ENCODE data around the gene VGF. TPM values are rescaled to one million over a fixed set of nuclear protein-coding genes. Genes with fewer than 3 reads are reported as not detected.
"Not testable (repeated sequence)": the region's sequence is repeated elsewhere in the genome, so short reads cannot be mapped to it uniquely, and the experiment has no call there.

The VGF gene
- total RNA-seq, 1 experiment from 2014 or later = 11.2 TPM

DNA sequence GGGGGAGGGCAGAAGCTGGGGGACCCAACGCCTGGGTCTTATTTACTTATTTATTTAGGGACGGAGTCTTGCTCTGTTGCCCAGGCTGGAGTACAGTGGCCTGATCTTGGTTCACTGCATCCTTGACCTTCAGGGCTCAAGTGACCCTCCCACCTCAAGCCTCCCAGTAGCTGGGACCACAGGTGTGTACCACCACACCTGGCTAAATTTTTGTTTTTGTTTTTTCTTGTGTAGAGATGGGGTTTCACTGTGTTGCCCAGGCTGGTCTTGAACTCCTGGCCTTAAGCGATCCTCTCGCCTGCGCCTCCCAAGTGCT lies 37.2 kb upstream of the VGF start:
- CTCF ChIA-PET = interaction anchor here (0.8 to 3.5 kb wide), 3 partner anchors 10 to 80 kb away, joined by 3 to 22 read pairs (median 3); no protein-coding TSS in a partner anchor
- TF ChIP-seq CTCF (IDR thresholded peaks at IDR 0.05; ENCODE audit: unreplicated experiment) = no peak
- Mint-ChIP-seq H3K36me3 (ENCODE audit: insufficient read depth, unreplicated experiment) (peaks cover 9% of the 10 kb centered on the region), H3K27ac (ENCODE audit: low read depth, unreplicated experiment) (no peak overlapping the region), H3K27me3 (ENCODE audit: insufficient read depth, unreplicated experiment) (peaks cover 12% of the 10 kb centered on the region), H3K4me1 (ENCODE audit: insufficient read depth, unreplicated experiment) (no peaks in the 10 kb centered on the region), H3K9me3 (ENCODE audit: unreplicated experiment) (no peaks in the 10 kb centered on the region), H3K4me3 (ENCODE audit: unreplicated experiment) (no peak overlapping the region)
- intact Hi-C loops (cut with micrococcal nuclease) = no loop called here
- BruUV-seq (replicated peaks) = no TSS peak
- POLR2A ChIA-PET = no interaction called here
- no peak for DNase-seq (ENCODE audit: unreplicated experiment)

GRCh38 chr7:101201695-101202602 lies 36.6 kb upstream of the VGF start:
- Mint-ChIP-seq H3K4me3 (ENCODE audit: unreplicated experiment) (no peak overlapping the region), H3K36me3 (ENCODE audit: insufficient read depth, unreplicated experiment) (peaks cover 6% of the 10 kb centered on the region), H3K4me1 (ENCODE audit: insufficient read depth, unreplicated experiment) (no peaks in the 10 kb centered on the region), H3K9me3 (ENCODE audit: unreplicated experiment) (no peaks in the 10 kb centered on the region), H3K27ac (ENCODE audit: low read depth, unreplicated experiment) (no peak overlapping the region), H3K27me3 (ENCODE audit: insufficient read depth, unreplicated experiment) (peaks cover 12% of the 10 kb centered on the region)
- ChIA-PET POLR2A (no interaction called here), CTCF (interaction anchor here (0.7 to 3.5 kb wide), 5 partner anchors 10 to 81 kb away, joined by 3 to 22 read pairs (median 3); no protein-coding TSS in a partner anchor)
- no peak for DNase-seq (ENCODE audit: unreplicated experiment)
- intact Hi-C loops (cut with micrococcal nuclease) = no loop called here
- no TSS peak for BruUV-seq (replicated peaks)
- TF ChIP-seq CTCF (IDR thresholded peaks at IDR 0.05; ENCODE audit: unreplicated experiment) = no peak

GRCh38 chr7:101200862-101201599 lies 35.7 kb upstream of the VGF start, which contains the start of gene MOGAT3:
Gene MOGAT3 (minus strand): TSS chr7:101201036. CDS start chr7:101200854, 182 bp downstream.
- no peaks in the 10 kb centered on the region for H3K9me3 Mint-ChIP-seq (ENCODE audit: unreplicated experiment)
- intact Hi-C loops (cut with micrococcal nuclease) = no loop called here
- H3K36me3 Mint-ChIP-seq (ENCODE audit: insufficient read depth, unreplicated experiment) = no peaks in the 10 kb centered on the region
- H3K27me3 Mint-ChIP-seq (ENCODE audit: insufficient read depth, unreplicated experiment) = peaks cover 12% of the 10 kb centered on the region
- no peak within 1 kb of the TSS for H3K4me3 Mint-ChIP-seq (ENCODE audit: unreplicated experiment)
- BruUV-seq (replicated peaks) = no TSS peak
- no peaks in the 10 kb centered on the region for H3K4me1 Mint-ChIP-seq (ENCODE audit: insufficient read depth, unreplicated experiment)
- no peak within 1 kb of the TSS for H3K27ac Mint-ChIP-seq (ENCODE audit: low read depth, unreplicated experiment)
- CTCF ChIA-PET = interaction anchor here (0.6 to 1.2 kb wide), 4 partner anchors 8 to 27 kb away, joined by 3 read pairs; partner anchors contain the start of genes PLOD3 and ZNHIT1
- no peak for DNase-seq (ENCODE audit: unreplicated experiment)
- no peak for TF ChIP-seq CTCF (IDR thresholded peaks at IDR 0.05; ENCODE audit: unreplicated experiment)
- POLR2A ChIA-PET = no interaction called here

- POLR2A ChIA-PET = no interaction called here
- peaks cover 12% of the 10 kb centered on the region for H3K27me3 Mint-ChIP-seq (ENCODE audit: insufficient read depth, unreplicated experiment)
- no peak overlapping the region for H3K4me3 Mint-ChIP-seq (ENCODE audit: unreplicated experiment)
- no peaks in the 10 kb centered on the region for H3K4me1 Mint-ChIP-seq (ENCODE audit: insufficient read depth, unreplicated experiment)
- no TSS peak for BruUV-seq (replicated peaks)
- CTCF ChIA-PET = interaction anchor here (0.6 to 1.2 kb wide), 3 partner anchors 8 to 17 kb away, joined by 3 to 4 read pairs (median 3); partner anchors contain the start of genes PLOD3 and ZNHIT1
- DNase-seq (ENCODE audit: unreplicated experiment) = no peak
- H3K27ac Mint-ChIP-seq (ENCODE audit: low read depth, unreplicated experiment) = no peak overlapping the region
- H3K9me3 Mint-ChIP-seq (ENCODE audit: unreplicated experiment) = no peaks in the 10 kb centered on the region
- intact Hi-C loops (cut with micrococcal nuclease) = no loop called here
- no peaks in the 10 kb centered on the region for H3K36me3 Mint-ChIP-seq (ENCODE audit: insufficient read depth, unreplicated experiment)
- no peak for TF ChIP-seq CTCF (IDR thresholded peaks at IDR 0.05; ENCODE audit: unreplicated experiment)
Measured at GRCh38 chr7:101200504-101200861, 35.1 kb upstream of the VGF start.

- H3K4me1 Mint-ChIP-seq (ENCODE audit: insufficient read depth, unreplicated experiment); BruUV-seq (replicated peaks); H3K9me3 Mint-ChIP-seq (ENCODE audit: unreplicated experiment); H3K4me3 Mint-ChIP-seq (ENCODE audit: unreplicated experiment); DNase-seq (ENCODE audit: unreplicated experiment); H3K27ac Mint-ChIP-seq (ENCODE audit: low read depth, unreplicated experiment); H3K36me3 Mint-ChIP-seq (ENCODE audit: insufficient read depth, unreplicated experiment); POLR2A ChIA-PET; intact Hi-C loops (cut with micrococcal nuclease): not testable (repeated sequence)
- peaks cover 12% of the 10 kb centered on the region for H3K27me3 Mint-ChIP-seq (ENCODE audit: insufficient read depth, unreplicated experiment)
- CTCF ChIA-PET = interaction anchor here (0.6 to 0.9 kb wide), 3 partner anchors 17 to 31 kb away, joined by 3 to 4 read pairs (median 4); no protein-coding TSS in a partner anchor
Measured at GRCh38 chr7:101199522-101199921, 34.2 kb upstream of the VGF start.
